ENCODE measurements around the gene SKP2.
"Not testable (repeated sequence)": the region's sequence is repeated elsewhere in the genome, so short reads cannot be mapped to it uniquely, and the experiment has no call there.

Gene SKP2

DNA sequence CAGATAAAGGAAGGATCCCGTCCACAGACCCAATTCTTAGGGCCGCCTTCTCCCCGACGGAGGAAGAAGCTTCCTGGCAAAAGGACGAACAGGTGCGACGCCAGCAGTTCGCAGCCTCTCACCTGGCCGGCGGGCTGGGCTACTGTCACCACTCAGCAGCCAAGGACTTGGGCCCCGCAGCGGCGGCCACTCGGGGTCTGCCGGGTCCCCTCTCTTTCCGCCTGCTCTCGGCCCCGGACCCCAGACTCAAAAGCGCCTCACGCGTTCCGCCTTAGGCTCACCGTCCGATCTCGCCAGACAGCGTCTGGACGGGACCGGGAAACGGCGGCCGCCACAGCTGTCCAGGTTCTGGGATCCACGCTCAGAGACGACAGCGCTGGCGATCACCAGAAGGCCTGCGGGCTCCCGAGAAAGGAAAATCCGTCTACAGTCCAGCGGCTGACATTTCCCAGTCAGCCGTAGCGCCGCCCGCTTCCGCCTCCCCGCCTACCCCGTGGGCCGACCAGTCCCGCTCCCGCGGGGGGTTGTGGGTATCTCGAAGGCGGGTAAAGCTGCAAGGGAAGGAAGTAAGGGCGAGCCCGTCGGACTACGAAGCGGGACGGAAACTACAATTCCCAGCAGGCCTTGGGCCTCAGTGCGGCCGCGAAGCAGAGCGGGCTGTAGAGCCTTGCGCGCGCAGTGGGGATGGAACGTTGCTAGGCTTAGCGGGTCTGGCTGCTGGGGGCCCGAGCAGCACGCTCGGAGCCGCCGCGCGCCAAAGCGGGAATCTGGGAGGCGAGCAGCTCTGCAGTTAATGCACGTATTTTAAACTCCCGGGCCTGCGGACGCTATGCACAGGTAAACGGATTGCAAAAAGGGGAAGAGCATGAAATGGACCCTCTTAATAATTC is at the start of gene SKP2, which contains the start of gene LMBRD2:
TSS of gene SKP2 (plus strand) at position 678 of the 890 bp plus-strand sequence. CDS start at position 830, 152 bp downstream.
TSS of gene LMBRD2 (minus strand) at position 454 of the 890 bp plus-strand sequence. CDS start 8,538 bp downstream, outside the sequence.
- DNase-seq (ENCODE audit: low read depth in 2 of 2), result peak; percentile 94 to 97

DNA sequence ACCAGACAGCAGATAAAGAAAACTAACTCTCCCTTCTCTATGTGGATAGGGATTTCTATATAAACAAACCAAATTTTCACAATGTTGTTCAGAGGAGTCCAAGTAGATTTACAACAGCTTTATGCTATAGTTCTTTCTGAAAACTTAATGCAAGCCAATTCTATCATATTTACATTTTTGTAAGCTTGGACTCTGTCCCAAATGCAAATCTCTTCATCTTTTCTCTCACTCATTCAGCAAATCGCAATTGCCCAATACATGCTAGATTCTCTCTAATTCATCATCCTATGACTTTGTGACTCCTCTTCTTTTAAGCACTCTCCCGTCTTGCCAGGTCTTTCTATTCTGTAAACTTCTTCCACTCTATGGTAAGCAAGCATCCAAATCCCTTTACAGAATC is 46.1 kb upstream of the SKP2 start:
- no peak for DNase-seq (ENCODE audit: low read depth in 2 of 2)

DNA sequence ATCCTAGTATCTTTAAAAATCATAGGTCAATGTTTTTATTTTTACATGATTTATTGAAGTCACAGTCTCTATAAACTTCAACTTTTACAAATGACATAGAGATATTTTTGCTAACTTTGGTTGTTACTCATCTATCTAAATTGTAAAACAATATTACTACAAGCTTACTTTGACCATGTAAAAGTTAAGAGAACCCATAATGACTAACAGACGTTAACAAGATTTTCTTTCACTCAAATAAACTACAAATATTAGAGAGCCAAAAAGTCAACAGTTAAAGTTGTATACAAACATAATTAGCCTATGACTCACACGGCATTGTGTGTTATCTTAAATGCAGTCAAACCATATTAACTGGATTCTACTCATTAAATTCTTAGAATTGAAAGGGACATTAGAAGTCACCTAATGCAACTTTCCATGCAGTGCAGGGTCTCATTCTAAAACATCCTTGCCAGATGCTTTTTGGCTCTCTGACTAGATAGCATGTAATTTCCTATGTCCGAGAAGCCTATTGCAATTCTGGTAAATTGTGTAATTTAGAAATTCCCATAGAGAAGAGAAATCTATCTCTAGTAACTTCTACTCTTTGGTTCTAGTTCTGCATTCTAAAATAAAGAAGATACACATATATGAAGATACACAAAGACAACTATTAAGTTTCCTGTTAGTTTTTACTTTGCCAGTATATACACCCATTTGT is 43.0 kb upstream of the SKP2 start:
- no peak for DNase-seq (ENCODE audit: low read depth in 2 of 2)

DNA sequence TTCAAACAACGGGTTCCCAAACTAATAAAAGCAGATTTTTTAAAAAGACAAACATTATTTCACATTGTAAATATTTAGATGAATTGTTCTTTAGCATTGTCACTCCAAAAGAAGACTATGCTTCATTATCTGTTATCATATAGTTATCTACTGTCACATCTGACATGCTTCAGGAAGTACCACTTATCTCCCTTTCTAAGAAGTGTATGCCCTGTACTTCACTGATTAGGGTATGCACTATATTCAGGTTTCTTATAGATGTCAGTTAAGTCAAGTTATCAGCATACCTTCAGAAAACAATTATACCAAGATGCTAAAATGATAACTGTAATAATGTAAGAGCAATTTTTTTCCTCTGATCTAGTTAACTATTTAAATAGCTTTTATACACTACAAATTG is 40.7 kb upstream of the SKP2 start:
- no peak for DNase-seq (ENCODE audit: low read depth in 2 of 2)

DNA sequence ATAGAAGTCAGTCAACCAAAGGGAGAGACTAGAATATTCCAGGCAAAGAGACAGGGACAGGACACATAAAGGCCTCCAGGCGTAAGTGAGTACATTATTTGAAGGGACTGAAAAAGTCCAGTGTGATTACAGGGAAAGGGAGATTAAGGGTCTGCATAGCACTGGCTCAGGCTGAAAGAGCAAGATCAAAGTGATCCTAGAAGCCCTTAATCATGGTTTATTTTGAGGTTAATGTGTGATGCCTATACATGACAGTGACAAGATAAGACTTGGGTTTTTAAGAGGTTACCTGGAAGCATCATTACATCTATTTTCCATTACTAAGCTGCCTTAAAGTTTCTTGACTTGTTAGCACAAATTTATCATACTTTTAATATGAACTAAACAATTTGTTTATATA is 26.0 kb upstream of the SKP2 start:
- no peak for DNase-seq (ENCODE audit: low read depth in 2 of 2)

DNA sequence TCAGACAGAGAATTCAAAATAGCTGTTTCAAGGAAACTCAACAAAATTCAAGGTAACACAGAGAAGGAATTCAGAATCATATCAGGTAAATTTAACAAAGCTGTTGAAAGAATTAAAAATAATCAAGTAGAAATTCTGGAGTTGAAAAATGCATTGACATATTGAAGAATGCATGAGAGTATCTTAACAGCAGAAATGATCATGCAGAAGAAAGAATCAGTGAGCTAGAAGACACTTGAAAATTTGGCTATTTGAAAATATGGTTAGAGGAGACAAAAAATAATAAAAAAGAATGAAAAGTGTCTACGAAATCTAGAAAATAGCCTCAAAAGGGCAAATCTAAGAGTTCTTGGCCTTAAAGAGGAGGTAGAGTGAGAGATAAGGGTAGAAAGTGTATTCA is 23.1 kb upstream of the SKP2 start:
- no peak for DNase-seq (ENCODE audit: low read depth in 2 of 2)

DNA sequence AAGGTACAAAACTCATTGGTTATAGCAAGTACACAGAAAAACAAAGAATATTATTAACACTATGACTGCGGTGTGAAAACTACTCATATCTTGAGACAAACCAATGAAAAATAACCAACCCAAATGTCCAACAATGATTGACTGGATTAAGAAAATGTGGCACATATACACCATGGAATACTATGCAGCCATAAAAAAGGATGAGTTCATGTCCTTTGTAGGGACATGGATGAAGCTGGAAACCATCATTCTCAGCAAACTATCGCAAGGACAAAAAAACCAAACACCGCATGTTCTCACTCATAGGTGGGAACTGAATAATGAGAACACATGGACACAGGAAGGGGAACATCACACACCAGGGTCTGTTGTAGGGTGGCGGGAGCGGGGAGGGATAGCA is 22.2 kb upstream of the SKP2 start:
- DNase-seq (ENCODE audit: low read depth in 2 of 2), result not testable (repeated sequence)

DNA sequence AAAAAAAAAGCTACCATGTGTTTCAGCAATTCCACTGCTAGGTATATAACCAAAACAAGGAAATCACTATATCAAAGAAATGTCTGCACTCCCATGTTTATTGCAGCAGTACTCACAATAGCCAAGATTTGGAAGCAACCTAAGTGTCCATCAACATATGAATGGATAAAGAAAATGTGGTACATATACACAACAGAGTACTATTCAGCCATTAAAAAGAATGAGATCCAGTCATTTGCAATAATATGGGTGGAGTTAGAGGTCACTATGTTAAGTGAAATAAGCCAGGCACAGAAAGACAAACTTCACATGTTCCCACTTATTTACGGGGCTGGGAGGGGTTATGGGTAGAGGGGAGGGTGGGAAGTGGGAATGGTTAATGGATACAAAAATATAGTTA is 18.9 kb upstream of the SKP2 start:
- not testable (repeated sequence) for DNase-seq (ENCODE audit: low read depth in 2 of 2)

DNA sequence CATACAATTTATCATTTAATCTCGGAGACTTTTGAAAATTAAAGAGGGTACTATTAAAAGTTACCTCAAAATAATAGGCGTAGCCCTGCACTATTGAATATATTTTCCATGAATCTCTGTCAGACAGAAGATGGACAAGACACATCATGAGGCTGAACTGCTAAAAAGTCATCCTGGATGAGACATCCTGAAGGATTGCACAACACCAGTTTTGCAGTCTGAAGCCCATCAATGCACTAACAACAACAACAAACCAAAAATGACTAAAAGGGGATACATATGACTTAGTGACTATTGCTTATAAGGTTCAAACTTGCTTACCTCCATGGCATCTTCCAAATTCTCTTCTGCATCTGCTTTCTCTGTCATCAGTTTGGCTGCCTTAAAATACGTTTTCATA is 15.9 kb upstream of the SKP2 start:
- no peak for DNase-seq (ENCODE audit: low read depth in 2 of 2)

DNA sequence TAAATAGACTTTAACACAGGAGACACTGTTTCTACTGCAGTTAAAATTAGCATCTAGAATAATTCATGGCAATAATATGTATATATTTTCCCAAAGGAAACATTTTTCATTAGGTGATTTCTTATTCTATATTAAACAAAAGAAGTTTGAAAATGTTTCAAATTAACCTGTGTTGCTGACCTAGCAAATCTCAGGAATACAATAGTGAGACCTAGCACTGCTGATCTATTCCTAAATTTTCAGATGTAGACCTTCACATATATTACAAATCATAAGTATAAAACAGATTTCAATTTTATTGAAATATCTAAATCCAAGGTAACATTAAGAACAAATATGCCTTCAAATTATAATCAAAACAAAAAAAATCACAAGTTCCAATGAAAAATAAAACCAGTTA is 15.3 kb upstream of the SKP2 start:
- no peak for DNase-seq (ENCODE audit: low read depth in 2 of 2)

DNA sequence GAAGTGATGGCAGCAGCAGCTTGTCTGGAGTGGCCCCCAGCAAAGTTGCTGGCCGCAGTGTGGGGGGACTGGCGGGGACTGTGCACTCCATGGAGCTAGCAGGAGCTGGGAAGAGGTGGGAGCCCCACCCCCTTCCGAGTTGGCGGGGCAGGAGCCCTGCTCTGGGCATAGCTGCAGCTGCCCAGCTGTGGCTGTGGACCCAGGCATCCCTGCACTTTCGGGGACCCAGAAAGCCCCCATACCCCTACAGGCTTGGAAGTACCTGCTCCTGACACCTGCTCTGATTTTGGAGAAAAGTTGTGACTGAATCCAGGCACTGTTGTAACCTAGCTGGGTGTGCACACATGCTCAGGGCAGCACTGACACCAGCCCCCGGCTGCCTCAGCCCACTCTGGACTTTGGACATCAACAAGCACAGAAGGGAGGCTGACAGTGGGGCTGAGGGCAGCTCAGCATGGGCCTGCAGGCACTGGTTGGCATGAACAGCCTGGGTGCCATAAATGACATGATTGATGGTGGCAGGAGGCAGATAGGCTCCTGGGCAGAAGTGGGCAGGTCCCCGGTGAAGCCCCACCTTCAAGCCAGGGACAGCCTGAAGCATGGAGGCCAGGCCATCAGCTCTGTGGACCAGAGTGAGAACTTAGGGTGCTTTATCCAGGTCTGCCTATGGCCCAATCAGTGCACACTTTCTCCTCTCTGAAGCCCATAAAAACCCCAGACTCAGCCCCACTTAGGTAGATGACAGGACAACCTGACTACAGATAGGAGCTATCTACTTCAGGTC is 12.8 kb upstream of the SKP2 start:
- no peak for DNase-seq (ENCODE audit: low read depth in 2 of 2)

DNA sequence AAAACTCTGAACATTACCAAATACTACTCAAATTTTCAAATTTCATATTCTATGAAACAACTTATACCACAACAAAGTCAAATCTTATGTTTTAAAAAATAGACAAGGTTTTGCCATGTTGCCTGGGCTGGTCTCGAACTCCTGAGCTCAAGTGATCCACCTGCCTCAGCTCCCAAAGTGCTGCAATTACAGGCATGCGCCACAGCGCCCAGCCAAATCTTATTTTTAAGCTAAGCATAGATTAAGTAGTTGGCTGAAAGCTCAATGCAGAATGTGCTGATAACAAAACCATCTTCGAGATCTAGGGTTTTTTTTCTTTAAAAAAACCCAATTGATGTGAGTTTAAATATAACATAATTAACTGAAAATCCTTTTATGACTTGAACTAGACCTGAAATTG is 6.6 kb upstream of the SKP2 start:
- no peak for DNase-seq (ENCODE audit: low read depth in 2 of 2)

DNA sequence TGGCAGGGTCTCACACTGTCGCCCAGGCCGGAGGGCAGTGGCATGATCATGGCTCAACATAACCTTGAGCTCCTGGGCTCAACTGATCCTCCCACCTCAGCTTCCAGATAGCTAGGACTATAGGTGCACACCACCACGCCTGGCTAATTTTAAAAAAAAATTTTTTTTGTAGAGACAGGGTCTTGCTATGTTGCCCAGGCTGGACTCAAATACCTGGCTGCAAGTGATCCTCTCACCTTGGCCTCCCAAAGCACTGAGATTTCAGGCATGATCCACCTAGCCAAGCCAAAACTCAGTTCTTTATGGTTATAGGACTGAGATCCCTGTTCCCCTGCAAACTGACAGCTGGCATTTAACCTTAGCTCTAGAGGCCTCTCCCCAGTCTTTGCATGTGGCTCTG is 5.5 kb upstream of the SKP2 start:
- no peak for DNase-seq (ENCODE audit: low read depth in 2 of 2)

DNA sequence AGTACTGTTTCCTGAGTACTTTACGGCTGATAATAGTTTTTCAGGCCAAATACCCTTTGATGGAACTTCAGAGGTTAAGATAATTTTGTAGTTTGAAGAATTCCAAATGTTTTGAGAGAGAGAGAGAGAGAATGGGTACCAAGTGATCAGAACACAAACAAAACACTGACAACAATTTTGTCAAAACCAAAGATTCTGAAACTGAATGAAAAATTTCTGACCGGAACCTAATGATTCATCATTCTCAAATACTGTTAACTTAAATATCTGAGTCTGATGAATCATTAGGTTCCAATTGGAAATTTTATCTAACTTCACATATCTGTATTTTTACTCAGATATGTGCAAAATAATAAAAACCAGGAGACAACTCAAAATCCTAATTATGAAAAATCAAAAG is 4.2 kb upstream of the SKP2 start:
- DNase-seq (ENCODE audit: low read depth in 2 of 2), result no peak

DNA sequence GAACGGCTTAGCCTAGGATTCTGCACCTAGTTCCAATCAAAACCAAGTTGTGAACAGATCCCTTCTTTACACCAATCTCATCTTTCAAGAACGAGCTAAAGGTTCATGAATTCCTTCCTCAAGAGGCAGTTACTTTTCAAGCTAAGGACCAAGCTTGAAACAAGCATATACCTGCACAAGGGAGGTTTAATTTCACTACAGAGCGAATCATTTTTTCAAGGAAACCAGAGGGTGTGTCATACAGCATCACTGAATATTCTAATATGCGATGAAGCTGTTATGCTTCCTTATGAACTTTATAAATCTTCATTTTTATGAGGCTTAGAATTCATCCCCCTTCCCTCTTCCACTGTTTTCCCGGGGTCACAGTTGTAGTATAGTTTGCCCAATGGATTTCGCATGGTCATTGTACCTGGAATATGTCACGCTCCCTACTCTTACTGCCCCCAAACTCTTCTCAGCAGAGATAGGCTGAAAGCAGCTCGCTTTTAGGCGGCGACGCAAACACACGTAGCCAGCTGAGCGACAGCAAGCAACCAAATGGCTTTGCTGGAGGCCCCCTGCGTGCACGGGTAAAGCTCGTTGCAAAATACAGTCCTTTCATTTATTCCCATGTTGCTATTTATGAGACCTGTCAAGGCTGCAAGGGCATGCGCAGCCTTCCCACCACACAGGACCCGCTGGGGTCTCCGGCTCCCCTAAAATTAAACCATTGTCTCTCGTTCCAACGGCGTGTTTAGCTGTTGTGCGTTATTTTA is 1.1 kb upstream of the SKP2 start:
- DNase-seq (ENCODE audit: low read depth in 2 of 2), result peak; percentile 47 to 49

DNA sequence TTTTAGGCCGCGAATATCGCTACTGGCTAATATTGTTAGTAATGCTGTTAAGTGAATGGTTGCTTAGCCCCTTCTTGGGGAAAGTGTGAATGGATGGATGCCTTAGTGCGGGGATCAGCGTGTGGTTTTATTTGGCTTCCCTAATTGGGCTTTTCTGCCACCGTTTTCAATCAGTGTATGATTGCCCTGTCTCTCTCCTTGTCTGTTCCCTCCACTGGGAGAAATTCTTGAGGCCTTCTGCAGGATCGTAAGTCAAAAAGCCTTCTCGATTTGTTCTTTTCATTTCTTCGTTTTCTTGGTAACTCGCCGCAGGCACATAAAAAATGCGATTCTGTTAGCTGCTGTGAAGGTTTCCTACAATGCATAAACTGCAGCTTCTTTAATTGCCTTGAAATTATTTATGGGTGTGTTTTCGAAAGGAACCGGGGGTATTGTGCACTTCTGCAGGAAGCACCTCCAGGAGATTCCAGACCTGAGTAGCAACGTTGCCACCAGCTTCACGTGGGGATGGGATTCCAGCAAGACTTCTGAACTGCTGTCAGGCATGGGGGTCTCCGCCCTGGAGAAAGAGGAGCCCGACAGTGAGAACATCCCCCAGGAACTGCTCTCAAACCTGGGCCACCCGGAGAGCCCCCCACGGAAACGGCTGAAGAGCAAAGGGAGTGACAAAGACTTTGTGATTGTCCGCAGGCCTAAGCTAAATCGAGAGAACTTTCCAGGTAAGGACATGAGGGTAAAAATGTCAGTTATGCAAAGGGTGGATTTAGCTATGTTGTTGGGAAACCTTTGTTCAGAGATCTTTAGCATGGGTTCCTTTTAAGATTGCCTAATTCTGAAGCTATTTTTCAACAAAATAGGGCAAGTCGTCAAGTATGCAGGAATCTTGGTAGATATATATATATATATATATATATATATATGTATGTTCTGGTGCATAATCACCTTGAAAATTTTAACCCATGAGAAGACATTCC is 700 bp downstream of the SKP2 start:
- no peak for DNase-seq (ENCODE audit: low read depth in 2 of 2)

DNA sequence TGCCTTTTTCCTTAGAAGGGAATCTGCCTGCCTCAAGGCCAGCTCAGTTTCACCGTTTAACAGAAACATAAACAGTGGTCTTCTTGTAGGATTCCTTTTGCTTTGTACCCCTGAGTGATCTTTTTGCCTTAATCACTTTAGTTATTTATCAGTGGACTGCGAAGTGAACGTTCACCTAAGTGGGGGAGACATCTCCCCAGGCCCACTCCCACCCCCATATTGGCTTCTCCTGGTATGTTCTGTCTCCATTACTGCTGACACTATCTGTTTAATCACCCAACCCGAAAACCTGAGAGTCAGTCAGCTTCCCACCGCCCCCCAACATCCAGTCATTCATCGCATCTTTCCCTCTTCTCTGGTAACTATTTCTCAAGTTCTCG is 1.4 kb downstream of the SKP2 start:
- no peak for DNase-seq (ENCODE audit: low read depth in 2 of 2)

DNA sequence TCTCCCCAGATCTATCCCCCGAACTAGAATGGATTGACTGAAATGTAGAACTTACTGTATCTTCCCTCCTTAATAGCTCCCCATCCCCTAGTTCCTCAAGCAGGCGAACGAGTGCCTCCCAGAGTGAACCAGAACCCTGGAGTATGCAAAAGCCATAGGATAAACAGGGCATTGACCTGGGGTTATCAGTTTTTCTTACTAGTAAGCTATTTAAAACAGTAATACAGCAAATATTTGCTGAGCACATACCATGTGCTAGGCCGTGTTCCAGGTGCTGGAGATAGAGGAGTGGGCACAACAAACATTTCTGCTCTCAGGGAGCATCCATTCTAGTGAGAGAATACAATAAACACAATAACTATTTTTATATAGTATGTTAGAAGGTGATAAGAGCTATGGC is 1.8 kb downstream of the SKP2 start:
- DNase-seq (ENCODE audit: low read depth in 2 of 2), result no peak

DNA sequence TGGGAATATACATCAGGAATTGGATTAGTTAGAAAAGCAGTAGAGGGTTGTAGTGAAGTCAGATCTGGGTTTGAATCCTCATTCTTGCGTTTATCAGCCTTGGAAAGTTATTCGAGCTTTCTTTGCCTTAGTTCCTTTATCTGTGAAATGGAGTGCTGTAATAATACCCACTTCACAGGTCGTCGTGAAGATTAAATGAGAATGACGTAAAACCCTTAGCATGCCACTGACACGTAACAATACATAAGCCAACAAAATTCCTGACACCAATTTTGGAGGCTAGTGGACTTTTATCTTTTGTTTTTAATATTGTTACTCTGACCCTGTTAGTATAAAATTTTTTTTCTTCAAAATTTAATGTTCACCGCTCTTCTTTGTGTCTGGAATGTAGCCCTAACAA is 3.4 kb downstream of the SKP2 start:
- DNase-seq (ENCODE audit: low read depth in 2 of 2), result no peak

DNA sequence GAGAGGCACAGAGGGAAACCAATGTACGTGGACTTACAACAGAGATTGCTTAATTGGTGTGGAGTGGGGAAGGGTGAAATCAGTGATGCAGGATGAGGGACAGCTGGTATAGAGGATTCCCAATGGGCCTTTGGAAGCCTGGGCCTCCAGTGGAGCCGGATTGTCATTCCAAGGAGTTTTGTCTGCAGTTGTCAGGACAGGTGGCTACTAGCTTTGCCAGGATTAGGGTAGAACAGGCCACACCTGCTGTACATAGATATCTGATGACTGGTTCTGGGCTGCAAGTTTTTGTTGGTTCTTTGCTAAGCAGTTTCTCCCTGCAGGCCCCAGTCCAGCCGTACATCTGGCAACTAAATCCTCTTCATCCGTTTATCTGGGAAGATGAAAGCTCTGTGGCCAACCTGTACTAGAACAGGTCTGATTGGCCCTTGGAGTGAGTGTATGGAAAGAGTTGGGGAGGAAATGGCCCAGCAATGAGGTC is 4.2 kb downstream of the SKP2 start:
- no peak for DNase-seq (ENCODE audit: low read depth in 2 of 2)
